HepG2 (cell line): ENCODE data around the gene RANGRF. TPM values are rescaled to one million over a fixed set of nuclear protein-coding genes. Genes with fewer than 3 reads are reported as not detected.

Source experiments
- CAMTA2 ChIP-seq: sonication (generic); formaldehyde crosslinking; IDR thresholded peaks from 2 replicates; pipeline ENCODE4 v1.4.0; 2020; ENCODE audit warnings: mild to moderate bottlenecking, missing genetic modification reagents, borderline replicate concordance
- CBX2 ChIP-seq, 2 experiments: fragments of 200-600 bp in 1 of 2; sonication (generic); formaldehyde crosslinking in 1 of 2; IDR thresholded peaks; 2 replicates each; pipeline versions ENCODE4 v1.7.0 to v1.8.1; 2018 to 2022; ENCODE audit warnings: low read depth in 2 of 2, low read length in 1 of 2, mild to moderate bottlenecking in 1 of 2, missing genetic modification reagents in 1 of 2
- EP300 ChIP-seq, 3 experiments: sonication (generic) in 1 of 3; formaldehyde crosslinking in 1 of 3; IDR thresholded peaks; 2 replicates each; pipeline versions ENCODE4 v1.5.1 to v1.6.1; 2011 to 2020; ENCODE audit warnings: low read depth in 2 of 3, low read length in 2 of 3, borderline replicate concordance in 1 of 3, improper control_type of control experiment in 1 of 3, mild to moderate bottlenecking in 1 of 3, missing genetic modification reagents in 1 of 3, moderate library complexity in 1 of 3
- ETS1 ChIP-seq: sonication (generic); formaldehyde crosslinking; IDR thresholded peaks from 2 replicates; pipeline ENCODE4 v1.4.0; 2020; ENCODE audit warnings: missing genetic modification reagents
- FIP1L1 ChIP-seq: fragments of 200-400 bp; formaldehyde crosslinking; IDR thresholded peaks from 2 replicates; pipeline ENCODE4 v1.6.1; 2018; ENCODE audit warnings: low read depth, mild to moderate bottlenecking, low read length, moderate library complexity, borderline replicate concordance; ENCODE audit not compliant: insufficient read depth
- GABPA ChIP-seq, 2 experiments: IDR thresholded peaks; 2 replicates each; pipeline ENCODE4 v1.6.1; 2011 to 2016; ENCODE audit warnings: low read depth in 2 of 2, low read length in 1 of 2, missing biosample characterization in 1 of 2, missing genetic modification characterization in 1 of 2
- HINFP ChIP-seq: sonication (generic); formaldehyde crosslinking; IDR thresholded peaks from 2 replicates; pipeline ENCODE4 v1.4.0; 2020; ENCODE audit warnings: low read depth, mild to moderate bottlenecking, missing genetic modification reagents
- KLF13 ChIP-seq: sonication (generic); formaldehyde crosslinking; IDR thresholded peaks from 2 replicates; pipeline ENCODE4 v1.4.0; 2020; ENCODE audit warnings: mild to moderate bottlenecking, missing genetic modification reagents
- KLF16 ChIP-seq, 2 experiments: sonication (generic) in 1 of 2; formaldehyde crosslinking in 1 of 2; IDR thresholded peaks; 2 replicates each; pipeline versions ENCODE4 v1.6.1 to v1.8.0; 2016 to 2023; ENCODE audit warnings: missing genetic modification reagents in 2 of 2, missing compliant biosample characterization in 1 of 2
- NFE2L1 ChIP-seq: sonication (generic); formaldehyde crosslinking; IDR thresholded peaks from 2 replicates; pipeline ENCODE4 v1.4.0; 2020; ENCODE audit warnings: missing genetic modification reagents, mild to moderate bottlenecking, borderline replicate concordance
- RELA ChIP-seq: sonication (generic); formaldehyde crosslinking; IDR thresholded peaks from 2 replicates; pipeline ENCODE4 v1.4.0; 2020; ENCODE audit warnings: missing genetic modification reagents
- THAP8 ChIP-seq: sonication (generic); formaldehyde crosslinking; IDR thresholded peaks from 2 replicates; pipeline ENCODE4 v1.5.1; 2020; ENCODE audit warnings: missing genetic modification reagents, mild to moderate bottlenecking, borderline replicate concordance
- ZGPAT ChIP-seq: IDR thresholded peaks from 2 replicates; pipeline ENCODE4 v1.6.1; 2016; ENCODE audit warnings: mild to moderate bottlenecking
- ZMYM4 ChIP-seq: sonication (generic); formaldehyde crosslinking; IDR thresholded peaks from 2 replicates; pipeline ENCODE4 v1.8.1; 2023; ENCODE audit warnings: mild to moderate bottlenecking, missing genetic modification reagents
- ZNF12 ChIP-seq: sonication (generic); formaldehyde crosslinking; IDR thresholded peaks from 2 replicates; pipeline ENCODE4 v1.5.0; 2020; ENCODE audit warnings: missing genetic modification reagents
- ZNF317 ChIP-seq: sonication (generic); formaldehyde crosslinking; IDR thresholded peaks from 2 replicates; pipeline ENCODE4 v1.5.0; 2020; ENCODE audit warnings: mild to moderate bottlenecking, missing genetic modification reagents
- ZNF343 ChIP-seq: sonication (generic); formaldehyde crosslinking; IDR thresholded peaks from 2 replicates; pipeline ENCODE4 v1.4.0; 2020; ENCODE audit warnings: mild to moderate bottlenecking, missing genetic modification reagents
- ZNF549 ChIP-seq: sonication (generic); formaldehyde crosslinking; IDR thresholded peaks from 2 replicates; pipeline ENCODE4 v1.5.0; 2020; ENCODE audit warnings: missing genetic modification reagents
- ZNF672 ChIP-seq: sonication (generic); formaldehyde crosslinking; IDR thresholded peaks from 2 replicates; pipeline ENCODE4 v1.8.1; 2022; ENCODE audit warnings: missing genetic modification reagents
- ZNF691 ChIP-seq: sonication (generic); formaldehyde crosslinking; IDR thresholded peaks from 2 replicates; pipeline ENCODE4 v1.4.0; 2020; ENCODE audit warnings: missing genetic modification reagents, low read depth, mild to moderate bottlenecking, borderline replicate concordance
- ZSCAN5A ChIP-seq: sonication (generic); formaldehyde crosslinking; IDR thresholded peaks from 2 replicates; pipeline ENCODE4 v1.8.0; 2022; ENCODE audit warnings: mild to moderate bottlenecking, missing genetic modification reagents, borderline replicate concordance
- polyA plus RNA-seq, 8 experiments: library from polyadenylated mRNA; depleted of rRNA in 3 of 8; stranded (reverse) in 7 of 8; unstranded in 1 of 8; fragments of >200 nt; fragmentation: Illumina TruSeq in 4 of 8; extraction: Trizol in 4 of 8; gene quantifications; 2 replicates each; pipeline versions ENCODE4 v1.2.1 to v1.2.3, GENCODE V29; 2011 to 2016; ENCODE audit warnings: low read depth in 4 of 8, missing spikeins in 1 of 8, mixed read lengths in 1 of 8; ENCODE audit not compliant: insufficient read depth in 1 of 8
- total RNA-seq, 5 experiments: library from RNA; depleted of rRNA; stranded (reverse); fragments of >200 nt; fragmentation: Illumina TruSeq; extraction: Trizol; gene quantifications; 2 replicates each; pipeline ENCODE4 v1.2.3, GENCODE V29; 2016; ENCODE audit warnings: low read depth in 1 of 5

The RANGRF gene
- total and polyA plus RNA-seq, 2 of the 13 experiments (the other 11 are each of a cell fraction or from before 2014, with no cell fraction given): 18.6 to 40.7 TPM

GRCh38 chr17:8273884-8274444 is 14.5 kb upstream of the RANGRF start (continued):
- TF ChIP-seq ZNF672 (no peak), KLF13 (CRISPR knock-in tag) (no peak), THAP8 (no peak), CAMTA2 (no peak), ZNF549 (CRISPR knock-in tag) (no peak), HINFP (CRISPR knock-in tag) (no peak), ZSCAN5A (CRISPR knock-in tag) (peak; percentile 15; the same call in 1 of the 2 replicates), ZMYM4 (no peak; the same call in 1 of the 2 replicates), ETS1 (CRISPR knock-in tag) (no peak), EP300 (IDR thresholded peaks at IDR 0.05; ENCODE audit: low read depth in 2 of 2, low read length in 2 of 2) (peak in 1 of 2 experiments; percentile 86; a peak in 2 of 4 replicates), EP300 (CRISPR knock-in tag; IDR thresholded peaks at IDR 0.05; ENCODE audit: borderline replicate concordance) (peak; percentile 60; the same call in 1 of the 2 replicates), NFE2L1 (CRISPR knock-in tag) (no peak), GABPA (IDR thresholded peaks at IDR 0.05; ENCODE audit: low read depth, low read length) (no peak), GABPA (CRISPR knock-in tag; IDR thresholded peaks at IDR 0.05; ENCODE audit: low read depth) (peak; percentile 40; the same call in 1 of the 2 replicates), ZNF343 (CRISPR knock-in tag) (no peak), ZNF691 (CRISPR knock-in tag) (no peak), RELA (CRISPR knock-in tag) (no peak), FIP1L1 (no peak), KLF16 (CRISPR knock-in tag; IDR thresholded peaks at IDR 0.05) (peak in 1 of 2 experiments; percentile 82; a peak in 2 of 4 replicates), ZNF317 (CRISPR knock-in tag) (0 out of 2 replicates have a peak, but pooled peaks have one; percentile 73), ZNF12 (CRISPR knock-in tag) (no peak), CBX2 (IDR thresholded peaks at IDR 0.05; ENCODE audit: low read depth, low read length) (no peak), CBX2 (CRISPR knock-in tag; IDR thresholded peaks at IDR 0.05; ENCODE audit: low read depth) (no peak), ZGPAT (CRISPR knock-in tag) (peak; percentile 83; the same call in 1 of the 2 replicates)
